K562 (cell line): Measurements from ENCODE around the gene CACNB2. TPM values are rescaled to one million over a fixed set of nuclear protein-coding genes. Genes with fewer than 3 reads are reported as not detected.
A peak's percentile ranks its signal among the peaks of the same experiment; 100 is the strongest.

Experiments used
- ATAC-seq: fragments of 200-7000 bp; cut with Tn5 transposase; 3 replicates; pipeline ENCODE4 v1.9.1; 2020; ENCODE audit warnings: moderate library complexity
- BruUV-seq: library from RNA; stranded (reverse); fragments of 400-500 nt; replicated peaks from 2 replicates; lab custom pipeline; 2021; lab: Mats Ljungman, UMichigan
- CTCF ChIA-PET: fragments of 300-600 bp; formaldehyde crosslinking; extraction: SDS; loops from one replicate; lab custom pipeline; 2021; ENCODE audit warnings: low intra/inter-chr PET ratio; lab: Yijun Ruan, JAX
- POLR2A ChIA-PET: fragments of 300-600, 350-650 bp; sonication (Branson Sonifier 250); formaldehyde crosslinking; extraction: SDS; loops from one replicate; lab custom pipeline; 2021; ENCODE audit warnings: antibody characterized with exemption, inconsistent platforms; lab: Yijun Ruan, JAX
- DNase-seq, 4 experiments: peaks; one replicate each; pipeline versions ENCODE4 v3.0.0 to v3.0.0-alpha.2; 2011 to 2018; ENCODE audit warnings: low spot score in 3 of 4, mixed read lengths in 3 of 4; ENCODE audit errors: extremely low read depth in 1 of 4
- FAIRE-seq: peaks from 2 replicates; lab custom pipeline; 2011; peaks lifted over from hg19 to GRCh38; lab: Jason Lieb, UNC
- H2AFZ ChIP-seq: 2 replicates; pipeline ENCODE4 v1.6.0; 2011; ENCODE audit warnings: low read depth, low read length, control low read depth, inconsistent platforms
- H3K27ac ChIP-seq: fragments of 200-600 bp; 3 replicates; pipeline ENCODE4 v1.8.0; 2011; ENCODE audit warnings: low read depth, mild to moderate bottlenecking, control low read depth, inconsistent platforms, low read length, moderate library complexity, mixed read lengths; ENCODE audit errors: extremely low read depth
- H3K27me3 ChIP-seq, 2 experiments: fragments of 300-600 bp in 1 of 2; 2 replicates in 1 of 2; 3 replicates in 1 of 2; pipeline versions ENCODE4 v1.6.0 to v1.8.0; 2011; ENCODE audit warnings: inconsistent platforms in 2 of 2, low read length in 2 of 2, mild to moderate bottlenecking in 1 of 2, mixed read lengths in 1 of 2, moderate library complexity in 1 of 2; ENCODE audit not compliant: control insufficient read depth in 2 of 2, insufficient read depth in 2 of 2
- H3K36me3 ChIP-seq: fragments of 300-600 bp; 3 replicates; pipeline ENCODE4 v1.8.0; 2011; ENCODE audit warnings: mild to moderate bottlenecking, low read length, inconsistent platforms; ENCODE audit not compliant: control insufficient read depth, insufficient read depth
- H3K4me1 ChIP-seq, 2 experiments: fragments of 200-600 bp in 1 of 2; replicated peaks in 1 of 2; 2 replicates in 1 of 2; 3 replicates in 1 of 2; pipeline versions ENCODE4 v1.5.1 to v1.8.0; 2011; ENCODE audit warnings: inconsistent platforms in 2 of 2, low read length in 2 of 2, mild to moderate bottlenecking in 1 of 2, mixed read lengths in 1 of 2, moderate library complexity in 1 of 2; ENCODE audit not compliant: control insufficient read depth in 2 of 2, insufficient read depth in 2 of 2
- H3K4me2 ChIP-seq: 2 replicates; pipeline ENCODE4 v1.6.1; 2011; ENCODE audit warnings: low read length, control low read depth, inconsistent platforms, mixed read lengths; ENCODE audit not compliant: insufficient read depth
- H3K4me3 ChIP-seq: fragments of 200-600 bp; sonication (generic), shearing (Covaris generic); 2 replicates; pipeline ENCODE4 v1.5.1; 2016; ENCODE audit warnings: control low read depth, inconsistent platforms
- H3K79me2 ChIP-seq: fragments of 200-600 bp; 3 replicates; pipeline ENCODE4 v1.8.0; 2011; ENCODE audit warnings: low read length, inconsistent platforms; ENCODE audit not compliant: control insufficient read depth, insufficient read depth
- H3K9ac ChIP-seq, 2 experiments: 2 replicates each; pipeline versions ENCODE4 v1.6.0 to v1.6.1; 2011; ENCODE audit warnings: low read depth in 2 of 2, low read length in 2 of 2, control low read depth in 1 of 2, inconsistent platforms in 1 of 2, mild to moderate bottlenecking in 1 of 2, mixed read lengths in 1 of 2; ENCODE audit not compliant: insufficient read depth in 1 of 2
- H3K9me1 ChIP-seq: one replicate; pipeline ENCODE4 v1.6.0; 2011; ENCODE audit warnings: inconsistent platforms, mild to moderate bottlenecking, low read length, moderate library complexity; ENCODE audit not compliant: control insufficient read depth, insufficient read depth
- H3K9me3 ChIP-seq: replicated peaks from 2 replicates; pipeline ENCODE4 v1.5.1; 2011; ENCODE audit warnings: low read depth, low read length, inconsistent platforms; ENCODE audit not compliant: control insufficient read depth, insufficient read depth
- H4K20me1 ChIP-seq: replicated peaks from 2 replicates; pipeline ENCODE4 v1.6.1; 2011; ENCODE audit warnings: low read length, inconsistent platforms, mixed read lengths; ENCODE audit not compliant: control insufficient read depth, insufficient read depth
- CTCF ChIP-seq, 3 experiments: IDR thresholded peaks in 2 of 3; conservative IDR thresholded peaks in 1 of 3; 2 replicates each; pipeline ENCODE4 v1.5.1; 2011 to 2012; ENCODE audit warnings: low read length in 3 of 3, mild to moderate bottlenecking in 3 of 3, control low read depth in 2 of 3, improper control_type of control experiment in 1 of 3, inconsistent platforms in 1 of 3, low read depth in 1 of 3, mixed read lengths in 1 of 3, moderate library complexity in 1 of 3; ENCODE audit not compliant: insufficient read depth in 2 of 3
- DEAF1 ChIP-seq: fragments of 450-650 bp; formaldehyde crosslinking; IDR thresholded peaks from 2 replicates; pipeline ENCODE4 v1.4.0; 2020; ENCODE audit warnings: mild to moderate bottlenecking, moderate library complexity
- RAD21 ChIP-seq, 2 experiments: fragments of 250-450 bp in 1 of 2; fragments of 450-650 bp in 1 of 2; sonication (Bioruptor Pico) in 1 of 2; formaldehyde crosslinking in 1 of 2; IDR thresholded peaks in 1 of 2; conservative IDR thresholded peaks in 1 of 2; 2 replicates each; pipeline versions ENCODE4 v1.4.0 to v1.8.0; 2020 to 2022; ENCODE audit warnings: mild to moderate bottlenecking in 2 of 2, moderate library complexity in 1 of 2
- REST ChIP-seq, 2 experiments: fragments of 450-650 bp; formaldehyde crosslinking in 1 of 2; IDR thresholded peaks; 2 replicates each; pipeline versions ENCODE4 v1.4.0 to v1.6.1; 2014 to 2020; ENCODE audit warnings: mild to moderate bottlenecking in 2 of 2, borderline replicate concordance in 1 of 2, low read depth in 1 of 2
- SMC3 ChIP-seq: conservative IDR thresholded peaks from 2 replicates; pipeline ENCODE4 v1.6.1; 2011; ENCODE audit warnings: low read depth, low read length, improper control_type of control experiment; ENCODE audit not compliant: insufficient read depth
- STAT5B ChIP-seq: fragments of 250-450 bp; sonication (Bioruptor Pico); IDR thresholded peaks from 2 replicates; pipeline ENCODE4 v1.8.0; 2021; ENCODE audit warnings: mild to moderate bottlenecking, inconsistent platforms
- ZNF589 ChIP-seq: fragments of 200-800 bp; sonication (Bioruptor generic); IDR thresholded peaks from 2 replicates; pipeline ENCODE4 v1.6.1; 2016; ENCODE audit warnings: low read depth, missing genetic modification characterization, missing compliant biosample characterization
- WGBS: fragments of 100-300 bp; shearing (Covaris generic); methylation state at CpG from one replicate; pipeline ENCODE4 v1.1.6; 2016; ENCODE audit warnings: low coverage, mixed read lengths; ENCODE audit not compliant: insufficient coverage; ENCODE audit errors: missing lambda C conversion rate; 5-methylcytosine and 5-hydroxymethylcytosine counted together
- in situ Hi-C: fragments of 300-500 bp; cut with MboI; formaldehyde crosslinking; loops from 4 replicates; pipeline ENCODE4 v1.15.0; 2018; ENCODE audit warnings: inconsistent platforms, mixed read lengths
- intact Hi-C: fragments of 100-400 bp; cut with micrococcal nuclease; formaldehyde crosslinking; loops from 2 replicates; pipeline ENCODE4 v1.14.2; 2022
- polyA plus RNA-seq, 8 experiments: library from polyadenylated mRNA; depleted of rRNA in 4 of 8; stranded (reverse) in 5 of 8; unstranded in 3 of 8; fragments of >200 nt; fragmentation: Nextera tagmentation in 2 of 8; fragmentation: Illumina TruSeq in 1 of 8; extraction: Ambion mirVana in 2 of 8; extraction: Trizol in 1 of 8; gene quantifications; 2 replicates each; pipeline versions ENCODE4 v1.2.1 to v1.2.3, GENCODE V29; 2011 to 2014; ENCODE audit warnings: inconsistent platforms in 1 of 8, missing spikeins in 1 of 8
- total RNA-seq, 7 experiments: library from RNA; depleted of rRNA in 6 of 7; stranded (reverse); fragments of >200 nt in 6 of 7; fragmentation: Illumina TruSeq in 2 of 7; extraction: Trizol in 2 of 7; gene quantifications; 2 replicates each; pipeline versions ENCODE4 v1.2.1 to v1.2.3, GENCODE V29; 2011 to 2021; ENCODE audit warnings: low replicate concordance in 1 of 7

CACNB2 gene
- total and polyA plus RNA-seq, 9 of the 15 experiments (the other 6 are each of a cell fraction or from before 2014, with no cell fraction given): 1.8 to 2.2 TPM; not detected in 7

GRCh38 chr10:18238870-18239485 is 98.8 kb downstream of the CACNB2 start:
- H3K4me1 ChIP-seq: no peaks in the 10 kb centered on the region
- H3K27ac ChIP-seq: no peak overlapping the region
- ChIA-PET POLR2A (no interaction called here), CTCF (interaction anchor here (0.7 kb wide), 1 partner anchor 1967 kb away, joined by 3 read pairs; no protein-coding TSS in a partner anchor)
- ATAC-seq: 0 out of 3 replicates have a peak, but pooled peaks have one; percentile 53
- no peaks in the 10 kb centered on the region for H3K79me2 ChIP-seq
- H3K36me3 ChIP-seq: no peaks in the 10 kb centered on the region
- no peak overlapping the region for H2AFZ ChIP-seq
- 2% methylated on average over 8 of the region's 8 CpGs for WGBS
- no TSS peak for BruUV-seq
- no peak overlapping the region for H3K4me3 ChIP-seq
- H3K9me1 ChIP-seq: no peaks in the 10 kb centered on the region
- no peak overlapping the region for H3K9ac ChIP-seq
- H3K9me3 ChIP-seq: no peaks in the 10 kb centered on the region
- intact Hi-C loops: loop anchor here (10.0 kb wide), 1 partner anchor 944 kb away; no protein-coding TSS in a partner anchor
- no peaks in the 10 kb centered on the region for H4K20me1 ChIP-seq
- H3K4me2 ChIP-seq: no peak overlapping the region
- peak; percentile 71 for FAIRE-seq
- peaks cover 0 to 2% of the 10 kb centered on the region in 2 experiments; a peak in 1 of 5 replicates for H3K27me3 ChIP-seq
- peak; percentile 16 to 46 (median 34) for DNase-seq
- in situ Hi-C loops: loop anchor here (25.0 kb wide), 2 partner anchors 952 to 1402 kb away; no protein-coding TSS in a partner anchor
- TF ChIP-seq STAT5B (CRISPR knock-in tag) (no peak), ZNF589 (no peak), DEAF1 (CRISPR knock-in tag) (peak; percentile 46; the same call in 1 of the 2 replicates), REST (IDR thresholded peaks at IDR 0.05; ENCODE audit: borderline replicate concordance) (peak; percentile 19; the same call in 1 of the 2 replicates), REST (CRISPR knock-in tag; IDR thresholded peaks at IDR 0.05; ENCODE audit: low read depth) (no peak), RAD21 (CRISPR knock-in tag; conservative IDR thresholded peaks at IDR 0.05 in 1 of 2, IDR thresholded peaks at IDR 0.05 in 1 of 2) (peak; percentile 55 to 62), SMC3 (0 out of 2 replicates have a peak, but pooled peaks have one; percentile 13), CTCF (IDR thresholded peaks at IDR 0.05 in 2 of 3, conservative IDR thresholded peaks at IDR 0.05 in 1 of 3; ENCODE audit: insufficient read depth in 2 of 3, low read depth in 1 of 3, low read length in 3 of 3) (peak; percentile 55 to 79 (median 64); a peak in 5 of 6 replicates)
